Memory B cell (primary cell): ENCODE measurements around the gene TAGAP.
A peak's percentile ranks its signal among the peaks of the same experiment; 100 is the strongest.
"Not testable (repeated sequence)": the region's sequence is repeated elsewhere in the genome, so short reads cannot be mapped to it uniquely, and the experiment has no call there.

Experiments
- ATAC-seq: fragments of 150-1000 bp; cut with Tn5 transposase; 2 replicates; pipeline ENCODE4 v1.10.0; 2021; ENCODE audit warnings: low read depth, mild to moderate bottlenecking, moderate library complexity
- DNase-seq, 2 donors: peaks; one replicate each; pipeline ENCODE4 v3.0.0; 2022; ENCODE audit warnings: low spot score in 2 of 2
- H3K27ac Mint-ChIP-seq: one replicate; pipeline ENCODE4 v1.8.0; 2022; ENCODE audit warnings: mild to moderate bottlenecking, moderate library complexity, mixed read lengths
- H3K27me3 Mint-ChIP-seq: one replicate; pipeline ENCODE4 v1.8.0; 2022; ENCODE audit warnings: mixed read lengths
- H3K36me3 Mint-ChIP-seq: one replicate; pipeline ENCODE4 v1.8.0; 2022; ENCODE audit warnings: mild to moderate bottlenecking, mixed read lengths
- H3K4me1 Mint-ChIP-seq: one replicate; pipeline ENCODE4 v1.8.0; 2022; ENCODE audit warnings: mixed read lengths
- H3K4me3 Mint-ChIP-seq: one replicate; pipeline ENCODE4 v1.8.0; 2022; ENCODE audit warnings: mild to moderate bottlenecking, moderate library complexity, mixed read lengths
- H3K9me3 Mint-ChIP-seq: one replicate; pipeline ENCODE4 v1.8.0; 2022; ENCODE audit warnings: mixed read lengths

Gene TAGAP

DNA sequence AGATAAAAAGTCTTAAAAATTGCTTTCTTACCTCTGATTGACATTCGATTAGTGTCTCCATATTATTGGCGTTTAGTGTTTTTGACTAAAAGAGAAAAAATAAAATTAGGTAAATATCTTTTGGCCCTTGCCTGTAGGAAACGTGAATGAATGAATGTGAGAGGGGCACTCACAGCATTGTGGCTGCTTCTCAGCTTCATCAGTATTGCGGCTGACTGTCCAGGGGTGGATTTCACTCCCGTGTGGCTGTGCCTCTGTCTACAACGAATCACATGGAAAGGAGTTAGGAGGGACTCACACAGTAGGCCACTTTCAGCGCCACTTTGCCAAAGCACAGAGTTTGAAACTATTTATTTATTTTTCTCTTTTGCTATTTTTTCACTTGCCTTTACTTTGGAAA is 844 bp downstream of the TAGAP start:
- Mint-ChIP-seq H3K27me3 (no peaks in the 10 kb centered on the region), H3K36me3 (peaks cover 39% of the 10 kb centered on the region), H3K4me1 (peaks cover 43% of the 10 kb centered on the region), H3K9me3 (no peaks in the 10 kb centered on the region), H3K27ac (peak overlapping the region; percentile 99), H3K4me3 (peak overlapping the region; percentile 96)
- DNase-seq, result no peak
- no peak for ATAC-seq

- Mint-ChIP-seq H3K9me3 (no peaks in the 10 kb centered on the region), H3K27ac (peak overlapping the region; percentile 99), H3K27me3 (no peaks in the 10 kb centered on the region), H3K36me3 (peaks cover 42% of the 10 kb centered on the region), H3K4me3 (peak overlapping the region; percentile 96), H3K4me1 (peaks cover 45% of the 10 kb centered on the region)
- ATAC-seq (no peak), DNase-seq (no peak)
These were observed 1.5 kb downstream of the TAGAP start for GRCh38 chr6:159043251-159043650.

DNA sequence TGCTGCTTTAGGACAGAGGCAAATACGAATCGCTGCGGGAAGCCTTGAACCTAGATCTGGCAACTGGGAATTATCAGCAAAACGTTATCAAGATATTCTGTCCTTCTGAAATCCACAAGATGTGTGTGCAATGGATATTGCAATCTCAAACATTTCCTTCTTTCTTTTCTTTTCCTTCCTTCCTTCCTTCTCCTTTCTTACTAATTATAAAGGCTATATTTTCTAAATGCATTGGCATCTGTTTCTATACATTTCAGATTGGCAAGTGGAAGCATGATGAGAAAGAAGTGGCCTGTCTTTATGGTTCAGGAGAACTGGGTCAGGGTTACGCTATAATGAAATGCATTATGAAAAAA is 2.0 kb downstream of the TAGAP start:
- no peak for DNase-seq
- Mint-ChIP-seq H3K27me3 (no peaks in the 10 kb centered on the region), H3K36me3 (peaks cover 42% of the 10 kb centered on the region), H3K27ac (peak overlapping the region; percentile 99), H3K9me3 (no peaks in the 10 kb centered on the region), H3K4me3 (peak overlapping the region; percentile 96), H3K4me1 (peaks cover 46% of the 10 kb centered on the region)
- ATAC-seq, result no peak

GRCh38 chr6:159042003-159042825 is 2.6 kb downstream of the TAGAP start:
- H3K4me3 Mint-ChIP-seq, result peak overlapping the region; percentile 96
- H3K27me3 Mint-ChIP-seq, result no peaks in the 10 kb centered on the region
- peaks cover 45% of the 10 kb centered on the region for H3K4me1 Mint-ChIP-seq
- no peaks in the 10 kb centered on the region for H3K9me3 Mint-ChIP-seq
- peak; percentile 67 to 85 for DNase-seq
- peak; percentile 60 for ATAC-seq
- peak overlapping the region; percentile 99 for H3K27ac Mint-ChIP-seq
- peaks cover 45% of the 10 kb centered on the region for H3K36me3 Mint-ChIP-seq

DNA sequence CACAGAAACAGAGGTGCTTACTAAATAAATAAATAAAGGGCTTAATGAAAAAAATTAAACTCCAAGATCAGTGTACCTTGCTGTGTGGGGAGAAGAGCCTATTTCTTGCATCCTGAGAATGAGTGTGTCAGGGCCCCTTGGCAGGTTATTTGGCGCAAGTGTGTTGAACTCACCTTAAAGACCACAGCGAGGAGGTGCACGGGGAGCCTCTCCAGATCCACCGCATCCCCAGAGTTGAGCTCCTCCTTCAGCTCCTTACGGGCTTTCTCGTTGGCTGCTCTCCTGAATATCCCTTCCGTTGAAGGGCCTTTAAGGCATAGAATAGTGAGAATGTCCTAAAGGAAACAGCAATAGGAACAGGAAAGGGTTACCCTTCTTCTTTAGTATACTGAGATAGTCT is 3.6 kb downstream of the TAGAP start:
- H3K4me1 Mint-ChIP-seq, result peaks cover 46% of the 10 kb centered on the region
- no peaks in the 10 kb centered on the region for H3K9me3 Mint-ChIP-seq
- no peak for ATAC-seq

GRCh38 chr6:159039885-159040258 is 4.9 kb downstream of the TAGAP start:
- ATAC-seq (no peak), DNase-seq (no peak)
- Mint-ChIP-seq H3K9me3 (no peaks in the 10 kb centered on the region), H3K27ac (peak overlapping the region; percentile 99), H3K27me3 (no peaks in the 10 kb centered on the region), H3K36me3 (peaks cover 56% of the 10 kb centered on the region), H3K4me1 (peaks cover 48% of the 10 kb centered on the region), H3K4me3 (peak overlapping the region; percentile 96)

More for the DNA sequence above, 3.6 kb downstream of the TAGAP start:
- Mint-ChIP-seq H3K36me3 (peaks cover 49% of the 10 kb centered on the region), H3K4me3 (peak overlapping the region; percentile 96), H3K27me3 (no peaks in the 10 kb centered on the region), H3K27ac (peak overlapping the region; percentile 99)
- no peak for DNase-seq

- Mint-ChIP-seq H3K4me3 (peak overlapping the region; percentile 81), H3K4me1 (peaks cover 48% of the 10 kb centered on the region), H3K36me3 (peaks cover 56% of the 10 kb centered on the region), H3K27ac (peak overlapping the region; percentile 99), H3K9me3 (no peaks in the 10 kb centered on the region), H3K27me3 (no peaks in the 10 kb centered on the region)
- peak; percentile 59 for ATAC-seq
- DNase-seq, result peak in 1 of 2 donors; percentile 62
These were observed 5.6 kb downstream of the TAGAP start for GRCh38 chr6:159038914-159039884.

GRCh38 chr6:159038318-159038717 is 6.5 kb downstream of the TAGAP start:
- not testable (repeated sequence) for H3K9me3 Mint-ChIP-seq, DNase-seq, ATAC-seq, H3K27me3 Mint-ChIP-seq
- Mint-ChIP-seq H3K4me3 (peak overlapping the region; percentile 52), H3K27ac (peak overlapping the region; percentile 99), H3K36me3 (peaks cover 51% of the 10 kb centered on the region), H3K4me1 (peaks cover 50% of the 10 kb centered on the region)

DNA sequence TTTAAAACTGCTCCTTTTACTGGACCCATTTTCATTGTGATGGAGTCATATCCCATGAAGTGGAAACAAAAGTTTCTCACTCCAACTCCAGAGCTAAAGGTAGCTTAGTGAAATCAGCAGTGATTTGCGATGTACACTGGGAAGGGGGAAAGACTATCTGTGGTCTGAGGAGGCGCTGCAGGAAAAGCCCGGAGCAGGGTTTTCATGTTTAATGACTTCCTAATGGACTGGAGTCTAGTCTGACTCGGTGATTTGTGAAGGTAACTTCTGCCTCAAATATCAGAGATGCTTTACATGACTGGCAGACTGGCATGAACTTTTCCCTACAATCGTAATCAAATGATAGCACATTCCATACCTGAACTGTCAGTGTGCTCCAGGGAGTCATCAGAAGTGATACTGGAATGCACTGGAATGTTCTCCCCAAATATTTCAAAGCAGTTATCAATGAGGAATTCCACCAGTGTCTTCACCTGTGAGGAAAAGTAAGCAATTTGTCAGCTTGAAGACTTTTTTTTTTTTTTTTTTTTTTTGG is 7.0 kb downstream of the TAGAP start:
- H3K4me1 Mint-ChIP-seq, result peaks cover 49% of the 10 kb centered on the region
- peak overlapping the region; percentile 52 for H3K4me3 Mint-ChIP-seq
- DNase-seq (no peak), ATAC-seq (no peak)
- H3K27ac Mint-ChIP-seq, result peak overlapping the region; percentile 99
- no peaks in the 10 kb centered on the region for H3K27me3 Mint-ChIP-seq
- peaks cover 47% of the 10 kb centered on the region for H3K36me3 Mint-ChIP-seq
- no peaks in the 10 kb centered on the region for H3K9me3 Mint-ChIP-seq

- no peak for ATAC-seq
- no peak for DNase-seq
- Mint-ChIP-seq H3K9me3 (no peaks in the 10 kb centered on the region), H3K27ac (peak overlapping the region; percentile 99), H3K4me1 (peaks cover 40% of the 10 kb centered on the region), H3K4me3 (peak overlapping the region; percentile 8), H3K36me3 (peaks cover 37% of the 10 kb centered on the region), H3K27me3 (no peaks in the 10 kb centered on the region)
These were observed 8.1 kb downstream of the TAGAP start for GRCh38 chr6:159036673-159037072.

DNA sequence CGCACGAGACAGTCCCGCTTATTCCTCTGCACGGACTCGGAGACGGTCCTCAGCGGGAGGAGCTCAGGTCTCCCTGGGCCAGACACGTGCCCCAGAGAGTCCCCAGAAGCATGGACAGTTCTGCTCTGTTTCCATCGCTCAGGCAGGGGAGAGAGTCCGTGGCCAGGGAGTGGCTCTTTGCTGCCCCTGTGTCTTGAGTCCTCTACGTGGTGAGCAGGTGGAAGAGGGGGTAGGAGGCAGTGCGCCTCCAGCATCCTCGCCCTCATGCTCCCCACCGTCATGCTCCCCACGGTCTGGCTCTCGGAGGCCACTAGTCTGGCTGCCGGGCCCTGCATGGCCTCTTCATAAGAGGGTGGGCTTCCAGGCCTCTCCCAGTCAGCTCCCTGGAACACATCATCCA is 8.9 kb downstream of the TAGAP start:
- no peaks in the 10 kb centered on the region for H3K27me3 Mint-ChIP-seq
- peak overlapping the region; percentile 43 for H3K27ac Mint-ChIP-seq
- ATAC-seq (no peak), DNase-seq (no peak)
- peaks cover 30% of the 10 kb centered on the region for H3K36me3 Mint-ChIP-seq
- H3K4me1 Mint-ChIP-seq, result peaks cover 34% of the 10 kb centered on the region
- H3K4me3 Mint-ChIP-seq, result no peak overlapping the region
- no peaks in the 10 kb centered on the region for H3K9me3 Mint-ChIP-seq

GRCh38 chr6:159033160-159034049 is 11.4 kb downstream of the TAGAP start:
- H3K27ac Mint-ChIP-seq, result peak overlapping the region; percentile 71

DNA sequence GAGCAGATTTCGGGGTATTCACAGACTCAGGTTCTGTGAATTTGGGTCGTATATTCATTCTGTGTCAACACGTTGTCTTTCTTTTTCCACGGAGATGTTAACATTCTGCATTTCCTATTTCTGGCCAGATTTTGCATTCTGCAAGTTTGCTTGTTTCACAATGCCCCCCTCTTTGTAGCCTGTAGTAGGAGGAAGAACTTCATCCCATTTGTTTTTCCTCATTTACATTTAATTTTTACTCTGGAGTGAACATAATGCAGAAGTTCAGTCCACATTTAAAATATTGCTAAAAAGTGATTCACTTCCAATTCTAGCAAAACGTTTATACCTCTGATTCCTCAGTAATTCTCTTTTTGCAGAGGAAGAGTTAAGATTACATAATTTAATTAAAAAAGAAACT is 12.9 kb downstream of the TAGAP start:
- H3K4me1 Mint-ChIP-seq, result peaks cover 16% of the 10 kb centered on the region
- no peaks in the 10 kb centered on the region for H3K27me3 Mint-ChIP-seq
- no peak overlapping the region for H3K4me3 Mint-ChIP-seq
- ATAC-seq, result no peak
- peaks cover 20% of the 10 kb centered on the region for H3K36me3 Mint-ChIP-seq
- no peak for DNase-seq
- peak overlapping the region; percentile 9 for H3K27ac Mint-ChIP-seq
- peaks cover 1% of the 10 kb centered on the region for H3K9me3 Mint-ChIP-seq

More at GRCh38 chr6:159033160-159034049, 11.4 kb downstream of the TAGAP start:
- Mint-ChIP-seq H3K9me3 (no peaks in the 10 kb centered on the region), H3K4me3 (no peak overlapping the region), H3K36me3 (peaks cover 17% of the 10 kb centered on the region), H3K27me3 (no peaks in the 10 kb centered on the region), H3K4me1 (peaks cover 22% of the 10 kb centered on the region)
- DNase-seq (no peak), ATAC-seq (peak; percentile 42)
